ENCODE measurements around the gene SCAMP1.

The SCAMP1 gene

GRCh38 chr5:78500028-78500427 lies 139.6 kb downstream of the SCAMP1 start:
- no peak for TF ChIP-seq CTCF (IDR thresholded peaks at IDR 0.05)

GRCh38 chr5:78500871-78501270 lies 140.5 kb downstream of the SCAMP1 start:
- no peak for TF ChIP-seq CTCF (IDR thresholded peaks at IDR 0.05)

- TF ChIP-seq CTCF (IDR thresholded peaks at IDR 0.05), result no peak
Observed at GRCh38 chr5:78501411-78502352, 141.3 kb downstream of the SCAMP1 start.

- no peak for TF ChIP-seq CTCF (IDR thresholded peaks at IDR 0.05)
Observed at GRCh38 chr5:78503958-78504653, 143.7 kb downstream of the SCAMP1 start.

- no peak for TF ChIP-seq CTCF (IDR thresholded peaks at IDR 0.05)
Observed at GRCh38 chr5:78504704-78505677, 144.6 kb downstream of the SCAMP1 start.

- no peak for TF ChIP-seq CTCF (IDR thresholded peaks at IDR 0.05)
Observed at GRCh38 chr5:78505860-78506259, 145.4 kb downstream of the SCAMP1 start.
